Kidney glomerular epithelial cell (primary cell): ENCODE measurements around the gene SLC38A8.
A peak's percentile ranks its signal among the peaks of the same experiment; 100 is the strongest.

Experiments
- DNase-seq: peaks from one replicate; lab custom pipeline; 2025; lab: John Stamatoyannopoulos, UW

SLC38A8 gene

DNA sequence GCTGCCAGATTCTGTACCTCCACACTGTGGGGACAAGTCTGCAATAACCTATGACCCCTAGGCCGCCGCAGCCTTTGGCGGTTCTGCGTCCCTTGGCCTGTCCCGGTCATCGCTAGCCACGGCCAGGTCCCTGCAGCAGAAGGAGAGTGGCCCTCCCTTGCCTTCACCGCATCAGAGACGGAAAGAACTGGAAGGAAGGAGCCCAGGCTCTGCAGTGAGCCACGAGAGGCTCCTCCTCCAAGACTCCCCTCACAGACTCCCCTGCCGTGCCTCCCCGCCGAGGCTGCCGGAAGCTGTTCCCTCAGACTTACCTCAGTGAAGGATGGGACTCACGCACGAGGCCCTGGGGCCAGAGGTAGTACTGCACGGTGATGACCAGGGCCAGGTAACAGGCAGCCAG, 11.0 kb downstream of the SLC38A8 start:
- no peak for DNase-seq

DNA sequence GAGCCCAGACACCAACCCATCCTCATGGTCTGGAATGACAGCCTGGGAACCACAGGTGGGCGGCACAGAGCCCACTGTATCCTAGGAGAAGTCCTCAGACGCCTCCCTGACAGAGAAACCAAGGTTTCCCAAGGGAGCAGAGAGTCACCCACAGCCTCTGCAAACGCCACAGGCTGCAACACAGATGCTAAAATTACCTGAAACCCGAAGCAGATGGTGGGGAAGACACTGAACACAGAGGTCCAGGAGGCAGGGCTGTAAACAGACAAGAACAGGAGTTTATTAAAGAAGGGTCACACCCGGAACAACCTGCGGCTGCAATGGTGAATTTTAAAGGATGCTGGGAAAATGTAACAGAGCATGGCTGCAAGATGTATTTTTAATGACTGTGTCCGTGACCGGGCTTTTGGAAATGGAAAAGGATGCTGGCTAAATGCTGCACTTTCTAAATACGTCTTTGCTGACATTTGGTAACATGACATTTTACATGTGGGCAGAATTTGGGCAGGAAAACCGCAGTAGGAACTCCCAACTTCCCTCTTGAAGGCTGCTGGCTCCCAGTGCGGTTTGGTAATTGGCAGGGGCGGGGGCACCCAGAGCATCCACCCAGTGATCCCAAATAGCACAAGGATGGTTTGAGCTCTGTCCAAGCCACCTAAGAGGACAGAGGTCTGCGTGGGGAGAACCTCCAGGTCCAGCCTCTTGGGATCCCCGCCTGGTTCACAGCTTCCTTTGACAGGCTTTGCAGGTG, 13.1 kb downstream of the SLC38A8 start:
- DNase-seq = no peak

DNA sequence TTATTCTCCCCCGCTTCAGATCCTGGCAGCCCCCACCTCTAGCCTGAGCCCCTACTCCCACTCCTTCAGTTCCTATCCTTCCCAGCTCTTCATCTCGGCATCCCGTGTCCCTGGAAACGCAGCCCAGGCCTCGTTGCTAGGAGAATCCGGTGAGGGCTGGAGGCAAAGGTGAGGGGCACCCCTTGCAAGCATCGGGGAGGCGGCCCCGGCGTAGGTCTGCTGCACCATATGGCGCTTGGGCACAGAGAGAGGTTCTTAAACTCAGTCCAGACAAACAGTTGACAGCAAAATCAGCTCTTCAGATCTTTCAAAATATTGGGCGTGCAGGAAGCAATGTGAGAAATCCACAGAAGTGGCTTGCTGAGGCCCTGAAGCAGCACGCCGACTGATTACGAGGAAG, 15.0 kb downstream of the SLC38A8 start:
- no peak for DNase-seq

DNA sequence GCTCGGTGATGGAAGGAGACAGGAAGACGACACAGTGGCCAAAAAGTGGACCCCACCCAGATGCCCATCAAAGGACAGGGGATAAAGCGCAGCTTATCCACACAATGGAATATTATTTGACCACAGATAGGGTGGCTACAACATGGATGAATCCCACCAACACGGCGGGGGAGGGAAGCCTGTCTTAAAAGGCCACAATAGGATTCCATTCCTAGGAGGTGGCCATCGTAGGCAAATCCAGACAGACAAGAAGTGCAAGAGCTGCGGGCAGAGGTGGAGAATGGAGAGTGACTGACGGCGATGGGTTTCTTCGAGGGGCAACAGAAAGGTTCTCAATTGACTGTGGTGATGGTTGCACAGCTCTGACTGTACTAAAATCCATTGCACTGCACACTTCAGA, 16.0 kb downstream of the SLC38A8 start:
- DNase-seq = no peak

- no peak for DNase-seq
Measured at GRCh38 chr16:84024854-84025253, 17.7 kb downstream of the SLC38A8 start.

GRCh38 chr16:84022644-84023043, 20.0 kb downstream of the SLC38A8 start:
- no peak for DNase-seq

GRCh38 chr16:84021488-84021887, 21.1 kb downstream of the SLC38A8 start:
- DNase-seq = no peak

- DNase-seq = no peak
Measured at GRCh38 chr16:84020353-84020752, 22.2 kb downstream of the SLC38A8 start.

GRCh38 chr16:84018710-84019109, 23.9 kb downstream of the SLC38A8 start:
- DNase-seq = no peak

- no peak for DNase-seq
Measured at GRCh38 chr16:84016477-84016876, 26.1 kb downstream of the SLC38A8 start.

- DNase-seq = no peak
Measured at GRCh38 chr16:84015399-84015798, 27.2 kb downstream of the SLC38A8 start.

DNA sequence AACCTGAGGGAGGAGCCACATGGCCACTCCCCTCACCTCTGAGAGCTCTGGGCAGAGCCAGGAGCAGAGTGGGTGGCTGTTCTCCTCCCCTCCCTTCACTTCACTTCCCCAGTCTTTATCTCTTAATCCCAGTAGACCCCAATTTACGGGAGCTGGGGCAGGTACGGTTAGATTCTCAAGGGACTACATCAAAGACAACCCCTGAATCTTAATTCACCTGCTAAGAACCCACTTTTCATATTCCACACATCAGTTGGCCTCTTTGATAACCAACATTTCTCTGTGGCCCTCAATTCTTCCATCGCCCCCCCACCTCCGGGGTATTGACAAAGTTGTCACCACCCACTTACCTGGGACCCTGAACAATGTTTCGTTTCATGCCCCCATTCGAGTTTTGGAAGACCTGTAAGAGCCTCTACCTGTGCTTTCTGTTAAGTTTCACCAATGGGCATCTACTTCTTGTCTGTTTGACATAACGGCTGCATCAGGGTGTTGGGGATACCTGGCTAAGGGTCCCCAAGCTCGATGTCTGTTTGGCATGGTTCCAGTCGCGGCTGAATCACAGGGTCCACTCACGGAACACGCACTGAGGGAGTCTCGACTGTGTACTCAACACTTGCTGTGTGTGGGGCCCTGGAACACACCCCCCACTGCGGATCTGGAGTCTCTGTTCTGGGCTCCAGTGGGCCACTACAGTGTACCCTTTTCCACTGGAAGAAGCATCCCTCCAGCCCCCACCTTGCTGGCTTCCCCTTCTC, 27.8 kb downstream of the SLC38A8 start:
- DNase-seq = no peak

- peak; percentile 26 for DNase-seq
Measured at GRCh38 chr16:84013787-84014569, 28.6 kb downstream of the SLC38A8 start.

- DNase-seq = no peak
Measured at GRCh38 chr16:84009282-84009681, 33.3 kb downstream of the SLC38A8 start.

DNA sequence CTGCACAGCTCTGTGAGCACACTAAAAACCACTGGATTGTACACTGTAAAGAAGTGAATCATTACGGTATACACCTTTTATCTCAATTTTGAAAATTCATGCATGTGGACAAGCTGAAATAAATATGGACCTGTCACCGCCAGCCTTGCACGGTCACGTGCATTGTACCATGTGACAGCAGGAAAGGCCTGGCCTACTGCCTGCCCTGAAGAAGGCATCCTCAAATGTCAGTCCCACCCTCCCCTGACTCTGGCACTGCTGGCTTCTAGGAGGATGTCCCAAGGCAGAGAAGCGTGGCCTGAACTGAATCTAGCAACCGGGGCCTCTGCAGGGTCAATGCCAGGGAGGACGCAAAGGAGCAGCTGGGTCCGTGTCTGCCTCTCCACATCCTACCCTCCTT, 34.6 kb downstream of the SLC38A8 start:
- DNase-seq = no peak

- DNase-seq = no peak
Measured at GRCh38 chr16:84007520-84007919, 35.1 kb downstream of the SLC38A8 start.

GRCh38 chr16:84005391-84005790, 37.2 kb downstream of the SLC38A8 start:
- DNase-seq = no peak

GRCh38 chr16:84004442-84004841, 38.2 kb downstream of the SLC38A8 start:
- no peak for DNase-seq

GRCh38 chr16:84003038-84003437, 39.6 kb downstream of the SLC38A8 start:
- DNase-seq = no peak

- DNase-seq = no peak
Measured at GRCh38 chr16:84001726-84002125, 40.9 kb downstream of the SLC38A8 start.

- no peak for DNase-seq
Measured at GRCh38 chr16:84000989-84001642, 41.5 kb downstream of the SLC38A8 start.

DNA sequence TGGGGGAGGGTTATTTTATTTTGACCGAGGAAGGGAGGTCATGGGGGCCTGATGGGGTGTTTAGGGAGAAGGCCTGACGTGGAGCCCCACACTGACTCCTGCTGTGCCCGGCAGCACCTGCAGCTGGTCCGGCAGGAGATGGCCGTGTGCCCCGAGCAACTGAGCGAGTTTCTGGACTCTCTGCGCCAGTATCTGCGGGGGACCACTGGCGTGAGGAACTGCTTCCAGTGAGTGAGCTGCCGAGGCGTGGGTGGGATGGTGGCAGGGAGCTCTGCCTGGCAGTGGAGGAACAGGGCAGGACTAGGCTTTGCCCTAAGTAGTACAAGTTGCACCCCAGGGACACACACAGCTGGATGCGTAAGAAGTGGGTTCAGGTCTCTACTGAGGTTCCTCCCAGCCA, 44.5 kb downstream of the SLC38A8 start:
- DNase-seq = no peak
